ENCODE data around the gene GOLM1. TPM values are rescaled to one million over a fixed set of nuclear protein-coding genes. Genes with fewer than 3 reads are reported as not detected.

The GOLM1 gene
- total RNA-seq, 1 donor from 2014 or later: 111 TPM

DNA sequence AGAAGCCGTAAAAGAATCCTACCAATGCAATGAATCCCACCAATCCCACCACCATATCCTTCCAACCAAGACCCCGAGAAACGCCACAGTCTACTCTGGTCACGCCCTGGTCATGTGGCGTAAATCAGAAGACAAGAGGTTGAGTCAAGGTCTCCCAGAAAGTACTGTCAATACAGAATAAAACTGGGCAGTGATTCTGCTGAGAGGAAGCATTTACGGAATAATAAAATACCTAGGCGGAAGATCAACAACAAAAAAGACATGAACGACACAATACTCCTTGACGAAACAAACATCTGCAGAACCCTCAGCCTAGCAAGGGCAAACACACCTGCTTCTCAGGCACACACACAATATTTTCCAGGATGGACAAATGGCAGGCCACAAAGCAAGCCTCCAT lies 62.8 kb downstream of the GOLM1 start:
- Mint-ChIP-seq H3K36me3 (ENCODE audit: low read depth) (peaks cover 46% of the 10 kb centered on the region), H3K4me1 (no peaks in the 10 kb centered on the region), H3K4me3 (no peak overlapping the region), H3K27me3 (ENCODE audit: low read depth) (no peaks in the 10 kb centered on the region), H3K27ac (ENCODE audit: unreplicated experiment) (no peak overlapping the region), H3K9me3 (no peaks in the 10 kb centered on the region)
- DNase-seq (ENCODE audit: low read depth, low spot score): no peak
- TF ChIP-seq, protein P1, sequence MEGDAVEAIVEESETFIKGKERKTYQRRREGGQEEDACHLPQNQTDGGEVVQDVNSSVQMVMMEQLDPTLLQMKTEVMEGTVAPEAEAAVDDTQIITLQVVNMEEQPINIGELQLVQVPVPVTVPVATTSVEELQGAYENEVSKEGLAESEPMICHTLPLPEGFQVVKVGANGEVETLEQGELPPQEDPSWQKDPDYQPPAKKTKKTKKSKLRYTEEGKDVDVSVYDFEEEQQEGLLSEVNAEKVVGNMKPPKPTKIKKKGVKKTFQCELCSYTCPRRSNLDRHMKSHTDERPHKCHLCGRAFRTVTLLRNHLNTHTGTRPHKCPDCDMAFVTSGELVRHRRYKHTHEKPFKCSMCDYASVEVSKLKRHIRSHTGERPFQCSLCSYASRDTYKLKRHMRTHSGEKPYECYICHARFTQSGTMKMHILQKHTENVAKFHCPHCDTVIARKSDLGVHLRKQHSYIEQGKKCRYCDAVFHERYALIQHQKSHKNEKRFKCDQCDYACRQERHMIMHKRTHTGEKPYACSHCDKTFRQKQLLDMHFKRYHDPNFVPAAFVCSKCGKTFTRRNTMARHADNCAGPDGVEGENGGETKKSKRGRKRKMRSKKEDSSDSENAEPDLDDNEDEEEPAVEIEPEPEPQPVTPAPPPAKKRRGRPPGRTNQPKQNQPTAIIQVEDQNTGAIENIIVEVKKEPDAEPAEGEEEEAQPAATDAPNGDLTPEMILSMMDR (conservative IDR thresholded peaks at IDR 0.05): no peak

DNA sequence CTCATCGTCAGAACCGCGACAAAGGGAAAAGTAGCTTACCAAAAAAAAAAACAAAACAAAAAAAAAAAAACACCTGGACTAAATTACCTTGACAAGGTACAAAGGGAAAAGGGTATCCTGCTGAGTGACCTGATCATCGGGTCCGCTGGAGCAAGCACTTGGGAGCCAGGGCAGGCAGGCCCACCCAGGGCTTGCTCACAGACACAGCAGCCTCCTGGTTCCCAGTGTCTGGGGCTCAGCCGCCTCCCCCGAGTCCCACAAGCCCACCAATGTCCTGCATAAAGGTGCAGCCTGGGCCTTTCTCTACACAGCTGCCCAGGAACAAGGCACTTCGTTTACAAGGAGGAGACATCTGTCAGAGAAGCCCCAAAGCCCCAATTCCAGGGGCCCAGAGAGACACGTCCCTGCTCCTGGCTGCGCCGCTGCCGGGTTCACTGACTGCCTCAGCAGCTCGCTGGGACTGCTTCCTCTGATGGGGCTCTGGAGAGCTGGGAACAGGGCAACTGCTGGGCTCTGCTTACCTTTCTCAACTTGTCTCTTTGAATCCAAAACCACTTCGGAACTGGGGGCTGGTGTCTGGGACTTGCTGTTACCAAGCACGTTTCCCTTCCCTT lies 63.4 kb downstream of the GOLM1 start:
- Mint-ChIP-seq H3K27ac (ENCODE audit: unreplicated experiment) (no peak overlapping the region), H3K4me1 (no peaks in the 10 kb centered on the region), H3K36me3 (ENCODE audit: low read depth) (peaks cover 44% of the 10 kb centered on the region)

GRCh38 chr9:86034863-86035734 lies 64.3 kb downstream of the GOLM1 start:
- Mint-ChIP-seq H3K9me3 (no peaks in the 10 kb centered on the region), H3K27me3 (ENCODE audit: low read depth) (no peaks in the 10 kb centered on the region), H3K4me1 (no peaks in the 10 kb centered on the region), H3K27ac (ENCODE audit: unreplicated experiment) (no peak overlapping the region), H3K4me3 (no peak overlapping the region), H3K36me3 (ENCODE audit: low read depth) (peaks cover 41% of the 10 kb centered on the region)
- TF ChIP-seq, protein P1 (conservative IDR thresholded peaks at IDR 0.05): peak; percentile 64
- peak; percentile 29 for DNase-seq (ENCODE audit: low read depth, low spot score)

More for the DNA sequence above, 63.4 kb downstream of the GOLM1 start:
- TF ChIP-seq, protein P1 (conservative IDR thresholded peaks at IDR 0.05): no peak
- no peak for DNase-seq (ENCODE audit: low read depth, low spot score)
- H3K9me3 Mint-ChIP-seq: no peaks in the 10 kb centered on the region
- no peaks in the 10 kb centered on the region for H3K27me3 Mint-ChIP-seq (ENCODE audit: low read depth)
- no peak overlapping the region for H3K4me3 Mint-ChIP-seq

DNA sequence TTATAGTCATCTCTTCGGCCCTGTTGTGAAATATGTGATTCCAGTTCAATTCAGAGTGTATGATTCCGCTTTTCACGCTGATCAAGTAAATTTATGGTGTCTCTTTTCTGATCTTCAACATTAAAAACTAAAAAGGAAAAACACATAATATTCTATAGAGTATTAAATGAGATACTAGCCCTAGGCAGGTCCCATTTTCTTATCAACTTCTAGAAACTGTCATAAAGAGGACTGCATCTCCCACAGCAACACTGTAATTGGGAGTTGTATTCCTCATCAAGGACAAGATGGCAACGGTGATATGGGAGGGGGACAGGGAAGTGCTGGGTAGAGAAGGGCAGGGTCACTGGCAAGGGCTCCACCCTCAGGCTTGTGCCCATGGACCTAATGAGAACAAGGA lies 71.6 kb downstream of the GOLM1 start:
- DNase-seq (ENCODE audit: low read depth, low spot score): no peak
- no peak overlapping the region for H3K4me3 Mint-ChIP-seq
- no peaks in the 10 kb centered on the region for H3K27me3 Mint-ChIP-seq (ENCODE audit: low read depth)
- no peak overlapping the region for H3K27ac Mint-ChIP-seq (ENCODE audit: unreplicated experiment)
- TF ChIP-seq, protein P1 (conservative IDR thresholded peaks at IDR 0.05): no peak
- peaks cover 18% of the 10 kb centered on the region for H3K4me1 Mint-ChIP-seq
- H3K36me3 Mint-ChIP-seq (ENCODE audit: low read depth): peaks cover 45% of the 10 kb centered on the region
- H3K9me3 Mint-ChIP-seq: no peaks in the 10 kb centered on the region

DNA sequence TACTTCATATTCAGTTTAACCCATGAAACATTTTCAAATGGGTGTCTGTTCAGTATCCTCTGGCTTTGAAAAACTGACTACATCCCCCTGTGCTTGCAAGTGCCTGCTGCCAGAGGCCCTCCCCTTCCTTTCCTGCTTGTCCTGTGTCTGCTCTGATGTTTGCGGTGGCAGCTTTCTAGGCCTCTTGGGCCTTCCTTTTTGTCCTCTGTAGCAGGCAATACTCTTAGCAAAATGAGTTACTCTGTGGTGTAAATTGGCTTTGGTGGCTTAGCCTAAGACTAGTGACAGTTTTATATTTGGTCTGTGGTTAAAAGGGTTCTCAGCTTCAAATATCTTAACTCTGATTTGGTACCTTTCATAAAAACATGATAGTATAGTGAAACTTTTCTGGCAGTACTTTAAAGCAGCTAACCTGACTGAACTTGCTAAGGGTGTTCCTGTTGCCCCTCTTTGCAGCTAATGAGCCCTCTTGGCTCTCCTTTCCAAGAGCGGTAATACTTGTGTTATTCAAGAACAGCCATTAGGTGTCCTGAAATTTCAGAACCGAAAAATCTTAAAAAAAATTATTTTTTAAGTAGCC lies 76.6 kb downstream of the GOLM1 start:
- DNase-seq (ENCODE audit: low read depth, low spot score): no peak
- Mint-ChIP-seq H3K4me1 (peaks cover 28% of the 10 kb centered on the region), H3K27ac (ENCODE audit: unreplicated experiment) (peak overlapping the region; percentile 91), H3K4me3 (no peak overlapping the region), H3K27me3 (ENCODE audit: low read depth) (no peaks in the 10 kb centered on the region), H3K9me3 (no peaks in the 10 kb centered on the region), H3K36me3 (ENCODE audit: low read depth) (peaks cover 31% of the 10 kb centered on the region)
- TF ChIP-seq, protein P1 (conservative IDR thresholded peaks at IDR 0.05): no peak
